Mucosa of stomach (tissue), 1 donor: ENCODE results near the gene IRF1.
"Not testable (repeated sequence)": the region's sequence is repeated elsewhere in the genome, so short reads cannot be mapped to it uniquely, and the experiment has no call there.

Experiments used
- H3K27me3 ChIP-seq: one replicate; pipeline ENCODE4 v1.7.0; 2013; ENCODE audit warnings: mild to moderate bottlenecking, low read length; ENCODE audit not compliant: control insufficient read depth, insufficient read depth
- H3K36me3 ChIP-seq: one replicate; pipeline ENCODE4 v1.7.0; 2013; ENCODE audit warnings: low read length; ENCODE audit not compliant: control insufficient read depth, insufficient read depth
- H3K4me1 ChIP-seq: one replicate; pipeline ENCODE4 v1.7.0; 2013; ENCODE audit warnings: mild to moderate bottlenecking, low read length; ENCODE audit not compliant: control insufficient read depth, insufficient read depth
- H3K4me3 ChIP-seq: one replicate; pipeline ENCODE4 v1.7.0; 2013; ENCODE audit warnings: low read length
- H3K9ac ChIP-seq: one replicate; pipeline ENCODE4 v1.7.0; 2013; ENCODE audit warnings: mild to moderate bottlenecking, low read length, moderate library complexity
- H3K9me3 ChIP-seq: one replicate; pipeline ENCODE4 v1.7.0; 2013; ENCODE audit warnings: mild to moderate bottlenecking, low read length, moderate library complexity; ENCODE audit not compliant: control insufficient read depth
- donor health status: Pancreatic carcinoma.

Gene IRF1, protein sequence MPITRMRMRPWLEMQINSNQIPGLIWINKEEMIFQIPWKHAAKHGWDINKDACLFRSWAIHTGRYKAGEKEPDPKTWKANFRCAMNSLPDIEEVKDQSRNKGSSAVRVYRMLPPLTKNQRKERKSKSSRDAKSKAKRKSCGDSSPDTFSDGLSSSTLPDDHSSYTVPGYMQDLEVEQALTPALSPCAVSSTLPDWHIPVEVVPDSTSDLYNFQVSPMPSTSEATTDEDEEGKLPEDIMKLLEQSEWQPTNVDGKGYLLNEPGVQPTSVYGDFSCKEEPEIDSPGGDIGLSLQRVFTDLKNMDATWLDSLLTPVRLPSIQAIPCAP

GRCh38 chr5:132490484-132491367 lies at the start of gene IRF1:
TSS of gene IRF1 (minus strand) at chr5:132490773. CDS start at chr5:132489478, 1,295 bp downstream.
- Histone ChIP-seq H3K4me1 (peaks cover 53% of the 10 kb centered on the region), H3K9ac (peak within 1 kb of the TSS; percentile 80), H3K36me3 (peaks cover 22% of the 10 kb centered on the region), H3K9me3 (no peaks in the 10 kb centered on the region), H3K4me3 (peak within 1 kb of the TSS; percentile 52), H3K27me3 (no peaks in the 10 kb centered on the region)

- Histone ChIP-seq H3K4me3 (no peak overlapping the region), H3K4me1 (no peaks in the 10 kb centered on the region), H3K9ac (no peak overlapping the region), H3K36me3 (no peaks in the 10 kb centered on the region), H3K9me3 (no peaks in the 10 kb centered on the region), H3K27me3 (no peaks in the 10 kb centered on the region)
These were observed 49.6 kb upstream of the IRF1 start for GRCh38 chr5:132540149-132540548.

DNA sequence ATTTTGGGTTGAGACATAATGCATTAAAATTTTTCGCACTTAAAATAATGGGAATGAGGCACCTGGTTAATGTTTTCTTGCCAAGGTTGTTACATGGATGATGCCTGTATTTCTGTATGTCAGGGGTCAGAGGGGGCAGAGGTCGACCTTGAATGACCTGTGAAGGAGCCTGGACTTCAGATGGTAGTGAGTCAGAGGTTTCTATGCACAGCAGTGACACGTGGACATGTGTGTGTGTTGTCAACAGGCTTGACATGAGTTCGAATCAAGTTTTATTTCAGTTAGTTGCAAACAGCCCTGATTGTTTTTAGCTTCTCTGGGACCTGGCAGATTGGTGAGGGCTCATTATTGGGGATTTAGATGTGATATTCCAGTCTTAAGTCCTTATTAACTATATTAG lies 49.1 kb upstream of the IRF1 start:
- no peaks in the 10 kb centered on the region for H3K4me1 ChIP-seq
- no peaks in the 10 kb centered on the region for H3K9me3 ChIP-seq
- H3K36me3 ChIP-seq, result no peaks in the 10 kb centered on the region
- H3K4me3 ChIP-seq, result no peak overlapping the region
- H3K9ac ChIP-seq, result no peak overlapping the region
- H3K27me3 ChIP-seq, result no peaks in the 10 kb centered on the region

GRCh38 chr5:132530946-132531345 lies 40.4 kb upstream of the IRF1 start:
- Histone ChIP-seq H3K36me3 (no peaks in the 10 kb centered on the region), H3K9me3 (no peaks in the 10 kb centered on the region)

GRCh38 chr5:132528866-132529634 lies 38.5 kb upstream of the IRF1 start:
- no peak overlapping the region for H3K9ac ChIP-seq
- no peak overlapping the region for H3K4me3 ChIP-seq
- peaks cover 13% of the 10 kb centered on the region for H3K4me1 ChIP-seq
- no peaks in the 10 kb centered on the region for H3K9me3 ChIP-seq
- H3K36me3 ChIP-seq, result no peaks in the 10 kb centered on the region
- no peaks in the 10 kb centered on the region for H3K27me3 ChIP-seq

More at GRCh38 chr5:132530946-132531345, 40.4 kb upstream of the IRF1 start:
- H3K4me3 ChIP-seq, result no peak overlapping the region
- no peaks in the 10 kb centered on the region for H3K27me3 ChIP-seq
- H3K4me1 ChIP-seq, result peaks cover 13% of the 10 kb centered on the region
- no peak overlapping the region for H3K9ac ChIP-seq

- peaks cover 13% of the 10 kb centered on the region for H3K4me1 ChIP-seq
- no peaks in the 10 kb centered on the region for H3K9me3 ChIP-seq
- H3K27me3 ChIP-seq, result no peaks in the 10 kb centered on the region
- no peak overlapping the region for H3K4me3 ChIP-seq
- no peaks in the 10 kb centered on the region for H3K36me3 ChIP-seq
- H3K9ac ChIP-seq, result no peak overlapping the region
These were observed 37.4 kb upstream of the IRF1 start for GRCh38 chr5:132528021-132528420.

DNA sequence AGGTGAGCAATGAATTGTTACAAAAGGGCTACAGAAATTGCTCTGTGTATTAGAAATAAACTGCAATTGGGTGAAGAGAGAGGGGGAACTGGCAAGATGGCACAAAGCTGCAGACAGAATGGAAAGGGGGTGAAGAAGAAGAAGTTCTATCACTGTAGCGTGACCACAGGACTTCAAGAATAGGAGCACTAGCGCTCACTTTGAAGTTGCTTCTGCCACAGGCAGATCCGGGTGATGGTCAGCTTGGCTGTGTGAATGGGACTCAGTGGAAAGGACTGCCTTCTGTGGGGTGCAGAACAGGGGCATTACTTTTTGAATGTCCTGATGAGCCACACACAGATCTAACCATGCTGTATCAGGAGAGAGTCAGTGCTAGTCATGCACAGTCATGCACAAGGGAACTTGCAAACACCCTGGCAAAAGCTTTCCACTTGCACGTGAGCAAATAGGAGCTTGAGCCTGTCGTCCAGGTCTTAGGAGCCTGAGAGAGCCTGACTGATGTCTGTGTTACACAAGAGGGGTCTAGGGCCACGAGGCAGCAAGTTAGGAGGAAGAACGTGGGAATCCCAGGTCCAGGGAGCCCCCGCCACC lies 36.5 kb upstream of the IRF1 start:
- Histone ChIP-seq H3K9ac (peak overlapping the region; percentile 66), H3K4me3 (peak overlapping the region; percentile 36), H3K27me3 (no peaks in the 10 kb centered on the region)

DNA sequence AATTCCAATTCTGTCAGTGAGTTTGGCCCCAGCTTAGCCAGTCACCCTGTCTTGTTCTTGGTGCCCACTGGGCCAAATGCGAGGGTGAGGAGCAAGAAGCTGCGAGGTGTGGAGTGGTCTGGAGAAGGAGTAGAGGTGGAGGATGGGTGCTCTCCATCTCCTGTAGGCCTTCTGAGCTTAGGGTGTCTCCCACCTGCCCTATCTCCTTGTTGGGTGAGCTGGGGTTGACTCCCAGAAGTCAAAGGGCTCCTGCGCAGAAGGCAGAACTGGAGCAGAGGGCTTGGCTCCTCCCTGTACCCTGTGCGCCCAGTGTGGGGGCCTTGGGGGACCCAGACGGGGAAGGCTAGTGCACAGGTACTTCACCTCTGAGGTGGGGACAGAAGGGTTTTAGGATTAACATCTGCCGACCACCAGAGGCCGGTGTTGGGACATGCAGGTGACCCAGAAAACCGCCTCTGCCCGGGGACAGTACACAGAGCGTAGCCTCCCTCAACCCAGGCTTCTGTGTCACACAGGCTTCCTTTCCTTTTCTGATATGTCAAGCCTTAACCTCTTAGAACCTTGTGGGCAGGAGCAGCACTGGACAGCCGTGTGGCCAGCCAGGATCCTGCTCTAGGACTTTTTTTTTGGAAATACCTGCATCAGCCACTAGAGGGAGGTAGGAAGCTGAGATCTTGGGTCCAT lies 35.9 kb upstream of the IRF1 start:
- Histone ChIP-seq H3K9me3 (no peaks in the 10 kb centered on the region), H3K36me3 (no peaks in the 10 kb centered on the region), H3K4me1 (peaks cover 8% of the 10 kb centered on the region), H3K9ac (peak overlapping the region; percentile 66), H3K27me3 (no peaks in the 10 kb centered on the region), H3K4me3 (peak overlapping the region; percentile 36)

More for the DNA sequence above, 36.5 kb upstream of the IRF1 start:
- Histone ChIP-seq H3K4me1 (peaks cover 13% of the 10 kb centered on the region), H3K9me3 (no peaks in the 10 kb centered on the region), H3K36me3 (no peaks in the 10 kb centered on the region)

DNA sequence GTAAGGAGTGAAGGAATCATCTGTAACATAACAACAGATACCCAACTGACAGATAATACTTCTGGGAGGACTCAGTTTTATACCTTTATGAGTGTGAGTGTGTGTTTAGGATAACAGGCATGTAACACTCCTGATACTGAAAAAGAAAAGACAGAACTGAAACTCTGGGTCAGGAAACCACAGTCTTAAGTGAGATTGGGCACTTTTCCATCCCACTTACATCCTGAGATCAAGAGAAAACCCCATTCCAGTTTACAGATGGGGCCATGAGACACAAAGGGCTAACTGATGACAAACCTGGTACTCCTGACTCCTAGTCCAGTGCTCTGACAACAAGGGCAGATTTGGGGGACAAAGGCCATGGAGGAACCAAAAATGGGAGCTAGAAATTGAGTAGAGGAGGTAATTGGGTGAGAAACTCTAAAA lies 34.7 kb upstream of the IRF1 start:
- Histone ChIP-seq H3K4me1 (peaks cover 8% of the 10 kb centered on the region), H3K9me3 (no peaks in the 10 kb centered on the region), H3K36me3 (no peaks in the 10 kb centered on the region), H3K27me3 (no peaks in the 10 kb centered on the region), H3K9ac (no peak overlapping the region), H3K4me3 (no peak overlapping the region)

GRCh38 chr5:132524877-132525276 lies 34.3 kb upstream of the IRF1 start:
- H3K9ac ChIP-seq, H3K36me3 ChIP-seq, H3K4me3 ChIP-seq, H3K9me3 ChIP-seq, H3K27me3 ChIP-seq, H3K4me1 ChIP-seq: not testable (repeated sequence)

DNA sequence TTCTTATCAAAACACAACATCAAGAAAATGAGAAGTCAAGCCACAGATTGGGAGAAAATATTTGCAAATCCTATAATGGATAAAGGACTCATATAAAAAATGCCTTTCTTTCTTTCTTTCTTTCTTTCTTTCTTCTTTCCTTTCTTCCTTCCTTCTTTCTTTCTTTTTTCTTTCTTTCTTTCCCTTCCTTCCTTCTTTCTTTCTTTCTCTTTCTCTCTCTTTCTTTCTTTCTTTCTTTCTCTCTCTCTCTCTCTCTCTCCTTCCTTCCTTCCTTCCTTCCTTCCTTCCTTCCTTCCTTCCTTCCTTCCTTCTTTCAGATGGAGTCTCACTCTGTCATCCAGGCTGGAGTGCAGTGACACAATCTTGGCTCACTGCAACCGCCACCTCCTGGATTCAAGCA lies 31.5 kb upstream of the IRF1 start:
- not testable (repeated sequence) for H3K9ac ChIP-seq, H3K9me3 ChIP-seq, H3K4me3 ChIP-seq, H3K4me1 ChIP-seq, H3K36me3 ChIP-seq, H3K27me3 ChIP-seq
